Measurements from ENCODE around the gene SOWAHC. TPM values are rescaled to one million over a fixed set of nuclear protein-coding genes. Genes with fewer than 3 reads are reported as not detected.

SOWAHC gene
- total and polyA plus RNA-seq, 2 of the 13 experiments (the other 11 are each of a cell fraction or from before 2014, with no cell fraction given) = 21.2 to 22.5 TPM

GRCh38 chr2:109637749-109638570 lies 23.8 kb downstream of the SOWAHC start (continued):
- TF ChIP-seq SP5 (CRISPR knock-in tag; IDR thresholded peaks at IDR 0.05; ENCODE audit: borderline replicate concordance, low read depth) (no peak; the same call in 1 of the 2 replicates), RBAK (CRISPR knock-in tag; IDR thresholded peaks at IDR 0.05) (no peak), TGIF2 (CRISPR knock-in tag; IDR thresholded peaks at IDR 0.05) (no peak), RXRB (CRISPR knock-in tag; IDR thresholded peaks at IDR 0.05; ENCODE audit: borderline replicate concordance) (peak; percentile 98), CREB1 (IDR thresholded peaks at IDR 0.05) (peak; percentile 21; the same call in 1 of the 2 replicates), CREB1 (CRISPR knock-in tag; IDR thresholded peaks at IDR 0.05) (peak; percentile 49; the same call in 1 of the 2 replicates), ARID3A (IDR thresholded peaks at IDR 0.05; ENCODE audit: low read depth, low read length) (peak; percentile 29; the same call in 1 of the 2 replicates), FOXP4 (CRISPR knock-in tag; IDR thresholded peaks at IDR 0.05) (peak; percentile 67; the same call in 1 of the 2 replicates), ZNF761 (CRISPR knock-in tag; conservative IDR thresholded peaks at IDR 0.05) (0 out of 2 replicates have a peak, but pooled peaks have one; percentile 36), ZNF280B (CRISPR knock-in tag; IDR thresholded peaks at IDR 0.05; ENCODE audit: borderline replicate concordance) (no peak), TFE3 (CRISPR knock-in tag; IDR thresholded peaks at IDR 0.05) (peak; percentile 61; the same call in 1 of the 2 replicates), ETV5 (CRISPR knock-in tag; IDR thresholded peaks at IDR 0.05; ENCODE audit: borderline replicate concordance) (peak; percentile 85; the same call in 1 of the 2 replicates), DNMT3B (CRISPR knock-in tag; conservative IDR thresholded peaks at IDR 0.05) (no peak), SKI (IDR thresholded peaks at IDR 0.05; ENCODE audit: partially characterized antibody) (no peak), NR2F6 (IDR thresholded peaks at IDR 0.05) (peak; percentile 38), NR2F6 (CRISPR knock-in tag; IDR thresholded peaks at IDR 0.05) (peak; percentile 54), ZNF772 (CRISPR knock-in tag; IDR thresholded peaks at IDR 0.05) (0 out of 2 replicates have a peak, but pooled peaks have one; percentile 49)
- TF ChIP-seq, protein P1, sequence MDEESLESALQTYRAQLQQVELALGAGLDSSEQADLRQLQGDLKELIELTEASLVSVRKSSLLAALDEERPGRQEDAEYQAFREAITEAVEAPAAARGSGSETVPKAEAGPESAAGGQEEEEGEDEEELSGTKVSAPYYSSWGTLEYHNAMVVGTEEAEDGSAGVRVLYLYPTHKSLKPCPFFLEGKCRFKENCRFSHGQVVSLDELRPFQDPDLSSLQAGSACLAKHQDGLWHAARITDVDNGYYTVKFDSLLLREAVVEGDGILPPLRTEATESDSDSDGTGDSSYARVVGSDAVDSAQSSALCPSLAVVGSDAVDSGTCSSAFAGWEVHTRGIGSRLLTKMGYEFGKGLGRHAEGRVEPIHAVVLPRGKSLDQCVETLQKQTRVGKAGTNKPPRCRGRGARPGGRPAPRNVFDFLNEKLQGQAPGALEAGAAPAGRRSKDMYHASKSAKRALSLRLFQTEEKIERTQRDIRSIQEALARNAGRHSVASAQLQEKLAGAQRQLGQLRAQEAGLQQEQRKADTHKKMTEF (CRISPR knock-in tag; IDR thresholded peaks at IDR 0.05) = peak; percentile 38; the same call in 1 of the 2 replicates
- TF ChIP-seq, protein P2, sequence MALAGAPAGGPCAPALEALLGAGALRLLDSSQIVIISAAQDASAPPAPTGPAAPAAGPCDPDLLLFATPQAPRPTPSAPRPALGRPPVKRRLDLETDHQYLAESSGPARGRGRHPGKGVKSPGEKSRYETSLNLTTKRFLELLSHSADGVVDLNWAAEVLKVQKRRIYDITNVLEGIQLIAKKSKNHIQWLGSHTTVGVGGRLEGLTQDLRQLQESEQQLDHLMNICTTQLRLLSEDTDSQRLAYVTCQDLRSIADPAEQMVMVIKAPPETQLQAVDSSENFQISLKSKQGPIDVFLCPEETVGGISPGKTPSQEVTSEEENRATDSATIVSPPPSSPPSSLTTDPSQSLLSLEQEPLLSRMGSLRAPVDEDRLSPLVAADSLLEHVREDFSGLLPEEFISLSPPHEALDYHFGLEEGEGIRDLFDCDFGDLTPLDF (CRISPR knock-in tag; IDR thresholded peaks at IDR 0.05) = no peak
